H1 (cell line): ENCODE results near the gene ZNF532. TPM values are rescaled to one million over a fixed set of nuclear protein-coding genes. Genes with fewer than 3 reads are reported as not detected.

ENCODE experiments used
- CTCF ChIA-PET: fragments of 300-600 bp; sonication (Branson Sonifier 250); formaldehyde crosslinking; loops from one replicate; lab custom pipeline; 2021; ENCODE audit not compliant: partially characterized antibody; lab: Charles Lee
- POLR2A ChIA-PET: fragments of 300-600 bp; sonication (Branson Sonifier 250); formaldehyde crosslinking; loops from one replicate; lab custom pipeline; 2021; ENCODE audit warnings: inconsistent platforms; ENCODE audit not compliant: partially characterized antibody; lab: Charles Lee
- DNase-seq, 2 experiments: peaks; one replicate each; pipeline versions ENCODE4 v3.0.0 to v3.0.0-alpha.2; 2010 to 2022; ENCODE audit warnings: low spot score in 2 of 2, low read depth in 1 of 2, mixed read lengths in 1 of 2
- FAIRE-seq: peaks from 2 replicates; lab custom pipeline; 2011; peaks lifted over from hg19 to GRCh38; lab: Jason Lieb, UNC
- H2AFZ ChIP-seq: 2 replicates; pipeline ENCODE4 v1.8.1; 2012; ENCODE audit warnings: low read length, inconsistent platforms
- H2AK5ac ChIP-seq: 2 replicates; pipeline ENCODE4 v1.6.1; 2013; ENCODE audit warnings: low read depth, low read length
- H2BK120ac ChIP-seq: replicated peaks from 2 replicates; pipeline ENCODE3; 2013; ENCODE audit warnings: low read depth, low read length, inconsistent platforms
- H2BK12ac ChIP-seq: 2 replicates; pipeline ENCODE4 v1.6.1; 2013; ENCODE audit warnings: low read depth, low read length
- H2BK15ac ChIP-seq: 2 replicates; pipeline ENCODE4 v1.6.1; 2013; ENCODE audit warnings: low read length
- H2BK20ac ChIP-seq: 2 replicates; pipeline ENCODE4 v1.6.1; 2013; ENCODE audit warnings: low read length
- H2BK5ac ChIP-seq: 2 replicates; pipeline ENCODE4 v1.6.1; 2013; ENCODE audit warnings: low read depth, low read length
- H3K14ac ChIP-seq: 2 replicates; pipeline ENCODE4 v1.6.1; 2013; ENCODE audit warnings: inconsistent platforms; ENCODE audit not compliant: insufficient read length
- H3K18ac ChIP-seq: 2 replicates; pipeline ENCODE4 v1.6.1; 2013; ENCODE audit warnings: low read length; ENCODE audit errors: extremely low read depth
- H3K23ac ChIP-seq: 2 replicates; pipeline ENCODE4 v1.6.1; 2013; ENCODE audit warnings: inconsistent platforms; ENCODE audit not compliant: insufficient read length
- H3K23me2 ChIP-seq: 2 replicates; pipeline ENCODE4 v1.6.1; 2013; ENCODE audit warnings: low read depth, low read length
- H3K27ac ChIP-seq: 2 replicates; pipeline ENCODE4 v1.6.1; 2011; ENCODE audit warnings: low read depth, low read length, inconsistent platforms
- H3K27me3 ChIP-seq, 4 experiments: replicated peaks in 1 of 4; 1 replicate in 1 of 4; 2 replicates in 3 of 4; pipeline versions ENCODE4 v1.6.1 to v1.8.1; 2011 to 2013; ENCODE audit warnings: low read length in 3 of 4, mild to moderate bottlenecking in 3 of 4, inconsistent platforms in 2 of 4, mixed read lengths in 2 of 4, moderate library complexity in 1 of 4; ENCODE audit not compliant: control insufficient read depth in 3 of 4, insufficient read depth in 3 of 4; ENCODE audit errors: extremely low read depth in 1 of 4
- H3K36me3 ChIP-seq, 4 experiments: 2 replicates each; pipeline versions ENCODE4 v1.6.1 to v1.8.1; 2011 to 2013; ENCODE audit warnings: mild to moderate bottlenecking in 4 of 4, low read length in 3 of 4, moderate library complexity in 2 of 4, control low read depth in 1 of 4, inconsistent platforms in 1 of 4; ENCODE audit not compliant: insufficient read depth in 4 of 4, control insufficient read depth in 2 of 4
- H3K4ac ChIP-seq: replicated peaks from 2 replicates; pipeline ENCODE3; 2013; ENCODE audit warnings: low read length, low read depth, mixed read lengths, inconsistent platforms; ENCODE audit not compliant: insufficient read length
- H3K4me1 ChIP-seq, 4 experiments: replicated peaks in 1 of 4; 1 replicate in 1 of 4; 2 replicates in 3 of 4; pipeline versions ENCODE4 v1.6.1 to v1.8.1; 2011 to 2013; ENCODE audit warnings: low read length in 3 of 4, inconsistent platforms in 2 of 4, mixed read lengths in 1 of 4; ENCODE audit not compliant: insufficient read depth in 4 of 4, control insufficient read depth in 3 of 4
- H3K4me2 ChIP-seq, 2 experiments: 2 replicates each; pipeline versions ENCODE4 v1.6.1 to v1.8.1; 2011 to 2013; ENCODE audit warnings: low read depth in 2 of 2, low read length in 2 of 2, control low read depth in 1 of 2, inconsistent platforms in 1 of 2, mild to moderate bottlenecking in 1 of 2; ENCODE audit not compliant: insufficient read depth in 1 of 2
- H3K4me3 ChIP-seq, 4 experiments: fragments of 200-600, 300-600 bp in 1 of 4; sonication (generic), shearing (Covaris generic), sonication (Bioruptor Twin) in 1 of 4; 2 replicates each; pipeline versions ENCODE4 v1.5.1 to v1.8.1; 2011 to 2016; ENCODE audit warnings: low read length in 4 of 4, low read depth in 3 of 4, control low read depth in 2 of 4, inconsistent platforms in 2 of 4, mild to moderate bottlenecking in 2 of 4, mixed read lengths in 1 of 4, moderate library complexity in 1 of 4; ENCODE audit not compliant: insufficient read depth in 2 of 4; ENCODE audit errors: extremely low read depth in 1 of 4
- H3K56ac ChIP-seq: replicated peaks from 2 replicates; pipeline ENCODE3; 2013; ENCODE audit warnings: low read depth, mild to moderate bottlenecking, mixed read lengths, low read length, inconsistent platforms; ENCODE audit not compliant: insufficient read length
- H3K79me1 ChIP-seq: 2 replicates; pipeline ENCODE4 v1.6.1; 2013; ENCODE audit warnings: low read depth, low read length, control low read depth
- H3K79me2 ChIP-seq, 2 experiments: 2 replicates each; pipeline versions ENCODE4 v1.6.1 to v1.8.1; 2012 to 2013; ENCODE audit warnings: low read length in 2 of 2, mild to moderate bottlenecking in 2 of 2, inconsistent platforms in 1 of 2; ENCODE audit not compliant: insufficient read depth in 2 of 2, control insufficient read depth in 1 of 2
- H3K9ac ChIP-seq, 4 experiments: replicated peaks in 1 of 4; 1 replicate in 1 of 4; 2 replicates in 3 of 4; pipeline versions ENCODE4 v1.6.1 to v1.8.1; 2011 to 2013; ENCODE audit warnings: low read depth in 3 of 4, low read length in 3 of 4, control low read depth in 2 of 4, mild to moderate bottlenecking in 2 of 4, moderate library complexity in 2 of 4, inconsistent platforms in 1 of 4; ENCODE audit errors: extremely low read depth in 1 of 4
- H3K9me3 ChIP-seq, 2 experiments: 2 replicates each; pipeline versions ENCODE4 v1.6.1 to v1.8.1; 2012 to 2013; ENCODE audit warnings: mild to moderate bottlenecking in 2 of 2, moderate library complexity in 2 of 2, control low read depth in 1 of 2, inconsistent platforms in 1 of 2, low read depth in 1 of 2, low read length in 1 of 2, mixed read lengths in 1 of 2; ENCODE audit not compliant: insufficient read depth in 2 of 2
- H4K20me1 ChIP-seq, 2 experiments: replicated peaks in 1 of 2; 2 replicates each; pipeline versions ENCODE3 to v1.8.1; 2011 to 2013; ENCODE audit warnings: inconsistent platforms in 2 of 2, low read length in 2 of 2, mild to moderate bottlenecking in 1 of 2; ENCODE audit not compliant: insufficient read depth in 2 of 2, control insufficient read depth in 1 of 2
- H4K5ac ChIP-seq: 2 replicates; pipeline ENCODE4 v1.6.1; 2013; ENCODE audit warnings: low read length, low read depth, mixed read lengths, inconsistent platforms; ENCODE audit not compliant: insufficient read length
- H4K8ac ChIP-seq: 2 replicates; pipeline ENCODE4 v1.8.0; 2013; ENCODE audit warnings: mild to moderate bottlenecking, moderate library complexity, low read length, inconsistent platforms; ENCODE audit not compliant: insufficient read depth; ENCODE audit errors: extremely low read depth
- H4K91ac ChIP-seq: replicated peaks from 2 replicates; pipeline ENCODE3; 2013; ENCODE audit warnings: low read length, mixed read lengths, inconsistent platforms; ENCODE audit not compliant: insufficient read length
- EP300 ChIP-seq, 2 experiments: IDR thresholded peaks; 1 replicate in 1 of 2; 2 replicates in 1 of 2; pipeline ENCODE4 v1.6.1; 2011 to 2012; ENCODE audit warnings: low read depth in 2 of 2, low read length in 2 of 2, mild to moderate bottlenecking in 2 of 2, borderline replicate concordance in 1 of 2, inconsistent platforms in 1 of 2, moderate library complexity in 1 of 2
- EZH2 ChIP-seq: fragments of 200-600 bp; sonication (generic); IDR thresholded peaks from 2 replicates; pipeline ENCODE4 v1.7.1; 2012; ENCODE audit warnings: low read depth, mild to moderate bottlenecking, moderate library complexity, low read length, inconsistent platforms; ENCODE audit not compliant: severe bottlenecking
- GABPA ChIP-seq: IDR thresholded peaks from 2 replicates; pipeline ENCODE4 v1.6.1; 2011; ENCODE audit warnings: mild to moderate bottlenecking, low read length, moderate library complexity, borderline replicate concordance; ENCODE audit not compliant: insufficient read depth
- NANOG ChIP-seq: IDR thresholded peaks from 2 replicates; pipeline ENCODE4 v1.6.1; 2011; ENCODE audit warnings: low read length, low read depth, mild to moderate bottlenecking, inconsistent platforms; ENCODE audit not compliant: insufficient read depth, poor library complexity, severe bottlenecking
- RFX5 ChIP-seq: IDR thresholded peaks from 2 replicates; pipeline ENCODE4 v1.6.1; 2011; ENCODE audit warnings: low read depth, low read length, improper control_type of control experiment, borderline replicate concordance
- SIRT6 ChIP-seq: IDR thresholded peaks from one replicate; pipeline ENCODE4 v1.7.1; 2012; ENCODE audit warnings: low read length, inconsistent platforms
- SP2 ChIP-seq: IDR thresholded peaks from 2 replicates; pipeline ENCODE4 v1.6.1; 2012; ENCODE audit warnings: mild to moderate bottlenecking, low read length, inconsistent platforms
- SP4 ChIP-seq: IDR thresholded peaks from 2 replicates; pipeline ENCODE4 v1.6.1; 2012; ENCODE audit warnings: low read length, inconsistent platforms
- SUZ12 ChIP-seq: fragments of 200-600 bp; sonication (generic); IDR thresholded peaks from 2 replicates; pipeline ENCODE4 v1.6.1; 2012; ENCODE audit warnings: mild to moderate bottlenecking, inconsistent platforms, low read length, moderate library complexity, mixed read lengths
- TAF7 ChIP-seq: optimal IDR thresholded peaks from 2 replicates; pipeline ENCODE3; 2011; ENCODE audit warnings: low read depth, mild to moderate bottlenecking, inconsistent platforms, low read length, moderate library complexity, borderline replicate concordance
- WGBS, 2 experiments: shearing (Covaris generic) in 1 of 2; methylation state at CpG; one replicate each; pipeline versions ENCODE4 v1.1.6 to v1.1.7; 2013 to 2015; ENCODE audit warnings: low lambda C conversion rate in 2 of 2, mixed read lengths in 2 of 2, inconsistent platforms in 1 of 2, low coverage in 1 of 2, missing lambda C conversion rate in 1 of 2; ENCODE audit not compliant: insufficient replicate concordance in 2 of 2, insufficient coverage in 1 of 2, insufficient read length in 1 of 2; ENCODE audit errors: extremely low coverage in 1 of 2, missing lambda C conversion rate in 1 of 2; 5-methylcytosine and 5-hydroxymethylcytosine counted together
- polyA plus RNA-seq, 7 experiments: library from polyadenylated mRNA; depleted of rRNA in 3 of 7; stranded (reverse) in 5 of 7; unstranded in 2 of 7; fragments of >200 nt in 5 of 7; fragments of 200-250 nt in 2 of 7; gene quantifications; 1 replicate in 5 of 7; 2 replicates in 1 of 7; 4 replicates in 1 of 7; pipeline versions ENCODE4 v1.2.1 to v1.2.3, GENCODE V29; 2011 to 2013; ENCODE audit warnings: missing spikeins in 2 of 7, mixed read lengths in 2 of 7
- total RNA-seq: library from RNA; stranded (reverse); fragmentation: NEBNext Ultra II Directional; extraction: Animal tissue kit (Norgen Biotek cat#: 25700); gene quantifications from 2 replicates; pipeline ENCODE4 v1.2.1, GENCODE V29; 2021

ZNF532 gene
- total and polyA plus RNA-seq, 2 of the 8 experiments (the other 6 are each of a cell fraction or from before 2014, with no cell fraction given) = 143 to 240 TPM

DNA sequence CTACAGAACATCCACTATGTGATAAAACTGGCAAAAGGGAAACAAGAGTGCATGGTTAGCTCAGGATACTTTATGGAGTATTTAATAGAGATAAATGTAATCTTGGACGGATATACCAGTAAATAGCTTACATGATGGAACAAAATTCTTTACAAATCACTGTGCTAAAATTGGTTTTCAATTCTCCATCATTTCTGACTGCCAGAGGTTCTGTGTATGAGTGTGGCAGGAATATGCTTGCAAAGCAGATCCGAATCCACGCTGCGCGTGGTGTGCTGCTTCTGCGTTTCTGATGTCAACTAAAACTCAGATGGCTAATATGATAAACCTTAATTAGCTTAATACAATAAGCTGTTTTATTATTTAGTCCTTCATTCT lies 2.1 kb downstream of the ZNF532 start:
- H2BK5ac ChIP-seq = peak overlapping the region; percentile 48; the same call in 1 of the 2 replicates
- no peak overlapping the region for H3K14ac ChIP-seq
- H3K4me2 ChIP-seq = peak overlapping the region; percentile 77 to 82
- FAIRE-seq = no peak
- H3K9me3 ChIP-seq = peaks cover 3 to 5% of the 10 kb centered on the region in 2 experiments; a peak in 2 of 4 replicates
- H2BK15ac ChIP-seq = no peak overlapping the region
- H3K4me3 ChIP-seq = peak overlapping the region in 3 of 4 experiments; percentile 13 to 61 (median 17); a peak in 4 of 8 replicates
- H3K79me2 ChIP-seq = peaks cover 41 to 90% of the 10 kb centered on the region in 2 experiments
- H3K23me2 ChIP-seq = peaks cover 8% of the 10 kb centered on the region
- no peak overlapping the region for H3K23ac ChIP-seq
- peak overlapping the region; percentile 27 for H4K5ac ChIP-seq
- H3K4me1 ChIP-seq = peaks cover 22 to 45% (median 34%) of the 10 kb centered on the region in 4 experiments
- H2AFZ ChIP-seq = no peak overlapping the region
- no peak overlapping the region for H4K8ac ChIP-seq
- peak overlapping the region; percentile 16; the same call in 1 of the 2 replicates for H3K27ac ChIP-seq
- peak overlapping the region; percentile 70 for H4K91ac ChIP-seq
- H3K4ac ChIP-seq = no peak overlapping the region
- ChIA-PET CTCF (interaction anchor here (0.6 to 2.4 kb wide), 12 partner anchors 12 to 204 kb away, joined by 3 to 16 read pairs (median 4); no protein-coding TSS in a partner anchor), POLR2A (interaction anchor here (0.7 to 29.3 kb wide), 29 partner anchors 14 to 246 kb away, joined by 3 to 622 read pairs (median 4); no protein-coding TSS in a partner anchor)
- H2BK12ac ChIP-seq = no peak overlapping the region
- H3K56ac ChIP-seq = peak overlapping the region; percentile 1
- H3K18ac ChIP-seq = peak overlapping the region; percentile 74
- no peaks in the 10 kb centered on the region for H3K27me3 ChIP-seq
- no peak for DNase-seq
- H2BK120ac ChIP-seq = peak overlapping the region; percentile 76
- peaks cover 2 to 15% of the 10 kb centered on the region in 2 experiments for H4K20me1 ChIP-seq
- WGBS, 2 experiments = 70% methylated on average over 6 of the region's 6 CpGs; no CpG with 5 or more reads in 1 of the 2 experiments
- peak overlapping the region; percentile 64; the same call in 1 of the 2 replicates for H2BK20ac ChIP-seq
- peaks cover 23 to 66% (median 46%) of the 10 kb centered on the region in 4 experiments for H3K36me3 ChIP-seq
- peaks cover 8% of the 10 kb centered on the region; the same call in 1 of the 2 replicates for H3K79me1 ChIP-seq
- 0 out of 7 replicates have a peak overlapping the region, but pooled peaks of 1 of the 4 experiments have one; percentile 21 for H3K9ac ChIP-seq
- H2AK5ac ChIP-seq = no peak overlapping the region; the same call in 1 of the 2 replicates
- TF ChIP-seq EP300 (IDR thresholded peaks at IDR 0.05; ENCODE audit: borderline replicate concordance in 1 of 2, low read depth in 2 of 2, low read length in 2 of 2) = no peak
- no peak for TF ChIP-seq RFX5
- no peak for TF ChIP-seq TAF7
- TF ChIP-seq NANOG = no peak
- TF ChIP-seq SP4 = no peak
- TF ChIP-seq SUZ12 = no peak
- TF ChIP-seq EZH2 = no peak
- TF ChIP-seq SIRT6 = no peak
- TF ChIP-seq GABPA = no peak
- no peak for TF ChIP-seq SP2
